Hypothalamus (tissue), 51 donors: ENCODE results near the gene ZNF511.

Experiments used
- DNase-seq, 51 donors: peaks; one replicate each; lab custom pipeline; 2025; lab: John Stamatoyannopoulos, UW

ZNF511 gene

DNA sequence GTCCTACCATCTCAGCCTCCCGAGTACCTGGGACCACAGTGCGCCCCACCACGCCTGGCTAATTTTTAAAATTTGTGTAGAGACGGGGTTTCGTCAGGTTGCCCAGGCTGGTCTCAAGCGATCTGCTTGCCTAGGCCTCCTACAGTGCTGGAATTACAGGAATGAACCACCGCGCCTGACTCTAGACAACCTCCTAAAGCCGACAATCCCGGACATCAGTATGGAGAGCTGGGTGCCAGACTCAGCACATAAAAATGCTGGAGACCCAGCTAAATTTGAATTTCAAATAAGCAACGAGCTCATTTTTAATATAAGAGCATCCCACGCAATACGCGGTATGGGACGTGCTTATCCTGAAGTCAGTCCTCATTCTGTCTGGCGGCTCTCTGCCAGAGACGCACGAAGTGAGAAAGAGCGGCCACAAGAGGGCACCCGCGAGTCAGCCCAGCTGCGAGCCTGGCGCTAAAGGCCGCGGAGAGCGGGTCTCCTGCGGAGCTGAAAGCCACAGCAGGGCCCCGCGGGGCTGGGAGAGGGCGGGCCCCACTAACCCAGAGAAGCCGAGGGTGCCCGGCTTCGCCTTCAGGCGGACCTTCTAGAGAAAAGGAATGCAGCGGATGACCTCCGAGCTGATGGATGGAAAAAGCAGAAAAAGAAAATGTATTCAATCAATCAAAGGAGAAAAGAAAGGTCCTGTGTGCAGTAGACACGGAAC lies 20.9 kb downstream of the ZNF511 start:
- peak in 48 of 51 donors; percentile 16 to 91 (median 72) for DNase-seq

DNA sequence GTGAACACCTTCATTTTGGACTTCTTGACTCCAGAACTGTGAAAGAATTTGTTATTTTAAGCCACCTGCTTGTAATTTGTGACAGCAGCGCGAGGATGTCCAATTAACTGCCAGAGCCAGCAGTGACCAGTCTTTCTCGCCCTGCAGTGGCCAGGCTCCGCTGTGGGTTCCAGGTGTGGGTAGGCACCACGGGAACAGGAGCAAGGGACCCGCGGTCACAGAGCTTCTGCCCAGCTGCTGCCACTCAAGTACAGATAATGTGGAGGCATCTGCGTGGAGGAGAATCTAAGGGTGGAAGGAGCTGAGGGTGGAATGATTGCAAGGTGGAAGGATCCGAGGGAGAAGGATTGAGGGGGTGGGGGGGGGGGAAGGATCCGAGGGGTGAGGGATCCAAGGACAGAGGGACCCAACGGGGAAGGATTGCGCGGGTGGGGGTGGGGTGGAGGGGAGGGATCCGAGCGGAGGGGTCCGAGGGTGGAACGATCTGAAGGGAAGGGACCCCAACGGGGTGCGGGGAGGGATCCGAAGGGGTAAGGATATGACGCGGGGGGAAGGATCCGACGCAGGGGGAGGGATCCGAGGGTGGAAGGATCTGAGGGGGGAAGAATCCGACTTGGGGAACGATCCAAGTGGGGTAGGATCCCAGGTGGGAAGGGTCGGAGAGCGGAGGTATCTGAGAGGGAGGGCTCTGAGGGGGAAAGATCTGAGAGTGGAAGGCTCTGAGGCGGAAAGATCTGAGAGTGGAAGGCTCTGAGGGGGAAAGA lies 24.4 kb downstream of the ZNF511 start:
- DNase-seq = no peak

DNA sequence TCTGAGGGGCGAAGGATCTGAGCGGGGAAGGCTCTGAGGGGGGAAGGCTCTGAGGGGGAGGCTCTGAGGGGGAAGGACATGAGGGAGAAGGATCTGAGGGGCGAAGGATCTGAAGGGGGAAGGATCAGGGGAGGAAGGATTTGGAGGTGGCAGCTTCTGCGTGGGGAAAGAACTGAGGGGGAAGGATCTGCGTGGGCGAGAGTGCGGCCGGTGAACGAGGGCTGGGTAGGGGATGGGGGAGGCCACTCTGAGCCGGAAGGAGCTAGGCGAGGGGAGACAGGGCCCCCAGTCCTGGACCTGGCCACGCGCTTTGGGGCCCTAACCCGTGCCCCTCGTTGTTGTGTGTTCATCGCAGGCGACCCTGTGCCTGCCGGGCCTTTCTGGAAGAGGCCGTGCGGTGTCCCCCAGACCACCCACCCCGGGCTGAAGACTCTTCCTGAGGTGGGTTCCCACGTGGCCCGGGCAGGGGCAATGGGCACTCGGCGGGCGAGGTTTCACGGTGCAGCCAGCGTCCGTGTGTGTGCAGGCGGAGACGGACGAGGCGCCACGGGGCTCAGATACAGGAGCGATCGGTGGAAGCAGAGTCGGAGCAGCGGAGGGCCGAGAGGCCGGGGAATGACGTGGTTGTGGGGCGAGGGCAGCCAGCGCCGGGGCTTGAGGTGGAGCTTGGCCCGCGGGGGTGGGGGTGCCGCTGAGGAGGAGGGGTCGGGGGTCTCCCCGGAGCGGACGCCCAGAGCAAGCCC lies 26.0 kb downstream of the ZNF511 start:
- no peak for DNase-seq

DNA sequence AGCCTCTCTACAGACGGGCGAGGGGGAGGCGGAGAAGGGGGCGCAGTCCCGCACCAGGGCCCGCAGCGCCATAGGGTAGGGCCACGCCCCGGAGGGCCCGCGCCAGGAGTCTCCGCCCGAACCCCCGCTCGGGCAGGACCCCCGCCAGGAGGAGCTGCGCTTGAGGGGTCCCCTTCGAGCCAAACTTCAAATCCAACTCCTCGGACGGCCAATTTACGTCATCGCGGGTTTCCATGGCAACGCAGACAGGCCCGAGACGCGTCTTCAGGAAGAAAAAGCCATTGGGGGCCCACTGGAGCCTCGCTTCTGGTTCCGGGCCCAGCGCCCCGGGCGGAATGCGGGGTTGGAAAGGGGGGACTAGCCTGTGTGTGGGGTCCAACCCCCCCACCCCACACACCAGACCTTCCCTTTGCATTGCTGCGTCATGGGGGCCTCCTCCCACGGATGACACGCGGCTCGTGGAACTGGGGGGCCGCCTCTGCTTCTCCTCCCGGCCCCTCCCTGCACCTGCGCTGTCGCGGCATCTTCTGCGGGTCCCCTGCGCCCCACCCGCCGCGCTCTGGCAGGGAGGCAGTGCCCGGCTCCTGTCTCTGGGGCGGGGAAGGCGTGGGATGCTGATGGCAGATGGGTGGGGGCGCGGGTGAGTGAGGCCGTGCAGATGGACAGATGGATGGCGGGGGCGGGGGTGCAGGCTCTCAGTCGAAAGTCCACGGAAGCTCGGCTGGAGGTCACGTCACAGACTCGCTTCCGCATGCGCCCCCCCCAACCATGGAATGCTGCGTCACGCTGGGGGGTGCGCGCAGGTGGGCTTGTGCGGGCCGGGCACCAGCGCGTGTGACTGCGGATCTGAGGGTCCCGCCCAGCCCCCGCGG lies 26.8 kb downstream of the ZNF511 start:
- peak in 23 of 51 donors; percentile 5 to 91 (median 48) for DNase-seq

DNA sequence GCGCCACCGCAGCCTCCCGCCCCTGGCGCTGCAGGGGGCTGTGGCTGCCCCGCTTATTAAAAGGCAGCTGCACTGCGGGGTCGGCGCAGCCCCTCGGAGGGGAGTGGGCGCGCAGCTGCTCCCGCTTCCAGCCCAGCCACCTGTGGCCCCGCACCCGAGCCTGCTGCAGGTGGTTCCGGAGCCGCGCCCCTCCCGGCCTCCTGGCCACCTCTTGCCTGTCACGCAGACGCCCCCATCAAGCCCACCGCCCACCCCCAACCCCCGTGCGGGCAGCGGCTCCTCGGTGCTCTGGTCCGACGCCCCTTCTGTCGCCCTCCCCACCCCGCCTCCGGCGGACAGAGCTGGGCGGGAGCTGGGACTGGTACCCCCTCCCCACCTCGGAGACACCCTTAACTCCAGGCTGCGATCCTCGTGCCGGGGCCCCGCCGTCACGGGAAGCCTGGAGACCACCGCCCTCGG lies 27.4 kb downstream of the ZNF511 start:
- no peak for DNase-seq

DNA sequence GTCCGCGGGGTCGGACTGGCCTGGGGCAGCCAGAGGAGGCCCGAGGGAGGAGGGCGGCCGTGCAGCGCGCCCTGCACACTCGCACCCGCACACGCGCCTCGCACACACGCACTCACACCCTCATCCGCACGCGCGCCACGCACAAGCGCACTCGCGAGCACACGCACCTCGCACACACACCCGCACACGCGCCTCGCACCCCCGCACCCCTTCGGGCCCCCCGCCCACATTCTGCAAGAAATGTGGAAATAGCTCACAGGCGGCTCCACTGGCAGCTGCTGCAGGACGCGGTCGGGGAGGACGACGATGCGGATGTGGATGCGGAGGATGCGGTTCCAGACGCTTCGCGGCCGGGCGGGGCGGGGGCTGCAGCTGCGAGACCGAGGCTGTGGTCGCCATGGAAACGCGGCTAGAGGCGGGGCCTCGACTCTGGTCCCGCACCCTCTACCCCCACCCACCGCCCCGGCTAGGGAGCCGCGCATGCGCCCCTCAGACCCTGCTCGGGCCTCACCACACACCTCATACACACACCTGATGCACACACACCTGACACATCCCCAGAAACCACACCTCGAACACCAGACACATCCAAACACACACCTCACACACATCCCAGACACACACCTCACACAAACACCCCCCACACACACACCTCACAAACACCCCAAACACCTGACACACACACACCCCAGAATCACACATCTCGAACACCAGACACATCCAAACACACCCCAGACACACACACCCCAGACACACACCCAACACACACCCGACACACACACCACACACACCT lies 28.1 kb downstream of the ZNF511 start, which contains the start of gene CALY:
Gene CALY (minus strand): TSS at position 320 of the 793 bp plus-strand sequence. CDS start 7,907 bp downstream, outside the sequence.
- DNase-seq = peak in 34 of 51 donors; percentile 16 to 81 (median 54)

DNA sequence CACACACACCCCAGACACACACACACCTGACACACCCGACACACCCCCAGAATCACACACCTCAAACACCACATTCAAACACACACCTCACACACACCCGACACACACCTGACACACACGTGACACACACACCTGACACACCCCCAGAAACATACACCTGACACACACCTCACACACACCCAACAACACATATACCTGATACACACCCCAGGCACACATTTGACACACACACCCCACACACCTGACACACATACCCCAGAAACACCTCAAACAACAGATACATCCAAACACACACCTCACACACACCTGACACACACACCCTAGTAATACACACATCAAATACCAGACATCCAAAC lies 28.6 kb downstream of the ZNF511 start:
- DNase-seq = no peak

DNA sequence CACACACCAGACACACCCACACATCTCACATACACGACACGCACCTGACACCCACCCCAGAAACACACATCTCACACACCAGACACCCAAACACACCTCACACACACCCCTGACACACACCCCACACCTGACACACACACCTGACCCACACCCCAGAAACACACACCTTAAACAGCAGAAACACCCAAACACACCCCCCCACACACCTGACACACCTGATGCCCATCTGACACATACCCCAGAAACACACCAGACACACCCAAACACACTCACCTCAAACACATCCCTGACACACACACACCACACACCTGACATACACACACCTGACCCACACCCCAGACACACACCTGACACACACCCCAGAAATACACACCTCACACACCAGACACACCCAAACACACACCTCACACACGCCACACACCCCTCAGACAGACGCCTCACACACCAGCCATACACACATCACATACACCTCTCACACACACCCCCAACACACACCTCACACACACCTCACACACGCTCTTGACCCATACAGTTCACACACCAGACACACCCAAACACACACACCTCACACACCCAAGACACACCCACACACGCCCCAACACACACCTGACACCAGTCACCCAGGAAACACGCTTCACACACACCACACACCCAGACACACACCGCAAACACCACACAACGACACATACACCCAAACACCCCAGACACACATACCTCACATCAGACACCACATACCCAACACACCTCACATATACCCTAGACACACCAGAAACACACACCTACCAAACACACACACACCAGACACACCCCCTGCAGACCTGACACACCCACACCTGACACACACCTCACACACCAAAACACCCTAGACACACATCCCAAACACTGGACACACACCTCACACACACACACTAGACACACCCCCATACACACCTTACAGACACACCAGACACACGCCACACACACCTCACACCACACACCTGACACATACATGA lies 29.7 kb downstream of the ZNF511 start:
- no peak for DNase-seq

DNA sequence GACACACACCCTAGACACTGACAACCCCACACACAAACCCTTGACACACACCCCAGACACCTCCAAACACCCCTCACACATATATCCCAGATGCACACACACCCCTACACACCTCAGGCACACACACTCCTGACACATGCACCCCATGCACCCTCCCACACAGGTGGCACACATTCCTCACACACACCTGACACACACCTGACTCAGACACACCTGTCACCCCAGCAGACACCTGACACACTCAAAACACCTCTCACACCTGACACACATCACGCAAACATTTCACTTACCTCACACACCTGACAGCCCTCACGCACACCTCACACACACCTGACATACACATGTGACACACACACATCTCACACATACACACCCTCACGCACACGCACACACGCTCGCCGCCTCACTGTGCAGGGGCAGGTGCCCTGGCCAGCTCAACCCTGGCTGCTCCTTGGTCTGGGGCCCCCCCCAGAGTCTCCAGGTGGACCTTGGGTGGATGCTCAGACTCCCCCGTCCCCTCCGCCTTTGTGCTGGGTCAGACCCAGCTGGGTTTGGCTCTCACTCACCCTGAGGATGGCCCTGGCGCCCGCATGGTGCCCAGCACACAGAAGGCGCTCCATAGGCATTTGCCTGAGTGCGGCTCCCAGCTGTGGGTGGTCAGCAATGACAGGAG lies 31.1 kb downstream of the ZNF511 start:
- no peak for DNase-seq

DNA sequence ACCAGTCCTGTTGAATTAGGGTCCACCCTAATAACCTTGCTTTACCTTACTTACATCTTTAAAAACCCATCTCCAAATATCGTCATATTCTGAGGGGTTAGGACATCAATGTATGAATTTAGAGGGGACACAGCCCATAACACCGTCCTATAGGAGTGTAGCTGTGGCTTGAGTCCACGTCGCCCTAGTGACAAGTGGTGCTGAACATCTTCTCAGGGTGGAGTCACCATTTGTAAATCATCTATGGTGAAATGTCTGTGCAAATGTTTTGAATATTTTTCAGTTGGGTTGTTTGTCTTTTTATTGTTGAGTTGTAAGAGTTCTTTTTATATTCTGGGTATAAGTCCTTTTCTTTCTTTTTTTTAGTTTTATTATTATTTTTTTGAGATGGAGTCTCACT lies 33.3 kb downstream of the ZNF511 start:
- DNase-seq = no peak

DNA sequence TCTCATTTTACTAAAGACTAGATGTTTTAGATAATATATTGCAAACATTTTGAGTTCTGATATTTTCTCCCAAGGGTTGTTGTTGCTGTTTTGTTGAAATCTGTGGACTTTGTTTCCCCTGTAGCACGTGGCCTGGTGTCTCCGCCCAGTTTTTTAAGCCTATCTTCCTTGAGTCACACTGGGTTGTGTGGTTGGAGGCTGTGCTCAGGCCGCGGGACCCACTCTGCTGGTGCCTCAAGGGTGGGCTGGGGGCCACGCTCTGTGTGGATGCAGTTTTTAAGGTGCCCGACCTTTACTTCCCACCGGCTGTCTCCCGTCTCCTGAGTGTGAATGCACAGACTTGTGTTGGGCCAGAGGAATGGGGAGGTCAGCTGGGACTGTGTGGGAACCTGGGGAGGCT lies 34.2 kb downstream of the ZNF511 start:
- DNase-seq = no peak

DNA sequence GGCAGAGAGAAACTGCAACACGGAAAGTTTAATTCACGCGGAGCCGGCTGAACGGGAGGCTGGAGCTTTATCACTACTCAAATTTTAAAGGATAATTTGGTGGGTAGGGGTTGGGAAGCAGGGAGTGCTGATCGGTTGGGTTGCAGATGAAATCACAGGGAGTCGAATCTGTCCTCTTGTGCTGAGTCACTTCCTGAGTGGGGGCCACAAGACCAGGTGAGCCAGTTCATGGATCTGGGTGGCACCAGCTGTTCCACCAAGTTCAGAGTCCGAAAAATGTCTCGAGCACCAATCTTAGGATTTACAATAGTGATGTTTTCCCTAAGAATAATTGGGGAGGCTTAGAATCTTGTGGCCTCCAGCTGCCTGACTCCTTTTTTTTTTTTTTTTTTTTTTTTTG lies 34.8 kb downstream of the ZNF511 start:
- DNase-seq = no peak

DNA sequence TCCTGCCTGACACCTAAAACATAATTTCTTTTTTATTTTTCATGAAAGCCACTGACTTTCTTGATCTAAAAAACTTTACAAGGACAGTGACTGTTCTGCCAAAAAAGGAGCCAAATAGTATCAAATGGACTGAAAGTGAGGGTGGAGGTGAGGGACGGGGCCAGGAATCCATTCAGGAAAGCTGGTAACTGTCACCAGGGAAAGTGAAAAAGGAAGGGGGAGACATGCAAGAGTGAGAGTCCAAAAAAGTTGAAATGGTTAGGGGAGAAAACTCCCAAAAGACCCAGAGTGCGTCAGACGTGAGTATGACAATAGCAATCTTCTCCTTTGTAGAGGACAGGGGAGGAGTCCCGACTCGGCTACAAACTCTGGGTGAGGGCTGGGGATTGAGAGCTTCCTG lies 35.5 kb downstream of the ZNF511 start:
- no peak for DNase-seq

DNA sequence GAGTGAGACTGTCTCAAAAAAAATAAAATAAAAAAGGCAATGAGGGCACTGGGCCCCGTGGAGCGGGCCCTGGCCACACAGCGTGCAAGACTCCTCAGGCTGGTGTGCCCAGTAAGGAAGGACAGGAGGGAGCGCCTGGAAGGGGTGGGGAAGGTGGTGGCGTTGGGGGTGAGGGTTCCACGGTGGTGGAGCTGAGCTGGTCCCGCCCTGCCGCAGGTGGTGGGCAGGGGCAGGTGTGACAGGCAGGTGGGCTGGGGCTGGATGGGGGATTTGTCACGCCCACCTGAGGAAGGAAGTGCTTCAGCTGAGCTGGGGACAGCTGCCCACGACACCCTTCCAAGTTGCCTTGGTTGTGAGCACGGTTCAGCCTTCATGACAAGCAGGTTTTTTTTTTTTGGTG lies 37.7 kb downstream of the ZNF511 start:
- DNase-seq = no peak

DNA sequence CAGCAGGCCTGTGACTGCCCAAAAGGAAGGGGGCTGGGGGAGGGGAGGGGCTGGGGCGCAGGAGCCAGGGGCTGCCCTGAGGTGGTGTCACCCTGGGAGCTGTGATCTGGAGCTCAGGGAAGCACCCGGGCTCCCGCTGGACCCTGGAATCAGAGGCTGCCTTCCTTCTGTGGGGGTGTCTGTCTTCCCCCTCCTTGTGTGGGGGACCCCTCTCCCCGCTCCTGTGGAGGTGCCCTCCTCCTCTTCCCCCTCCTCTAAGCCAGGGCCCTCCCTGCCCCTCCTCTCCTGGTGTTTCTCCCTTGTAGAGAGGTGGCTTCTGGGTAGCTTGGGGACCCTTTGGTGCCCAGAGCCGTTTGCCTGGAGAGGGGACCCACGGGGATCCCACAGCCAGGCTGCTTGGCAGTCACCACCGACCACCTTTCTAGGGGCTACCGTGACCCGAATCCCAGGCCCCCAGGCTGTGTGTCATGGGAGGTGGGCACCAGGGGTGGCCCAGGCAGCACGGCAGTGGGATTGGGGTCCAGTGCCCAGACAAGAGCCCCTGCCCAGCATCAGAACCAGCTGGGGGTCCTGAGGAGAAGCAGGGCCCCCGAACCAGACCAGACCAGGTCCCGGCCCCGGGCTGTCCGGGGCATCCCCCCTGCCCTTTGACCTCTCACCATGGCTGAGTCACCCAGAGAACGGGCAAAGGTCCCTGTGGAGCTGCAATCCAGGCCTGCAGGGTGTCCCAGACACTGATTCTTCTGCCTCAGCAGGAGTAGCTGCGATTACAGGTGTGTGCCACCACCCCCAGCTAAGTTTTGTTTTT lies 39.2 kb downstream of the ZNF511 start:
- no peak for DNase-seq

DNA sequence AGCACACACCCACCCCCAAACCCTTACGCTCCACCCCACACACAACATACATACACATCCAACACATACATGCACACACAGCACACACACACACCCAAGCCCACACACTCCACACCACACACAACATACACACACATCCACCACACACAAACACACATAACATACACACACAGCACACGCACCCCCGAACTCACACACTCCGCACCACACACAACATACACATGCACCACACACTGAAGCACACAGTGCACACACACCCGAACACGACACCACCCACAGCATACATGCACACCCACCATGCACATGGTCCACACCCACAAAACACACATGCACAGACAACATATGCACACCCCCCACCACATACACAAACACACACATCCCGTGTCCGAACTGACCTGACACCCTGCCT lies 40.5 kb downstream of the ZNF511 start:
- no peak for DNase-seq

DNA sequence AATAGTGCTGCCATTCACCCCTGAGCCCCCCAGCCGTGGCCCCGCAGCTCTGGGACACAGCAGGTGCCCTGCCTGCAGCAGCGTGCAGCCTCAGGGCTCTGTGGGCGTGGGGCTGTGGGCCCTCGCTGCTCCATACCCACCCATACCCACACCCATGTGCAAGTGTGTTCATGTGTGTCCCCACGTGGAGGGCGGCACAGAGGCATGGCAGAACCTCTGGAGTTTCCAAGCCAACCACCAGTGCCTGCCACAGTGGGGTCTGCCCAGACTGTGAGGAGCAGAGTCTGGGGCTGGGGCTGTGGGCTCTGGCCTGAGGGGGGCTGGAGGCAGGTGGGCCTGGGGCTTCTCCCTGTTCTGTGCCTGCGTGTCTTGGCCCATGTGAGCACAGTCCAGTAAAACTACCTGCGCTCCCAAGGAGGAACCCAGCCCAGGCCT lies 40.9 kb downstream of the ZNF511 start:
- no peak for DNase-seq
